OCI-LY3 (cell line): ENCODE results near the gene ACTL10.

Experiments used
- H2AFZ ChIP-seq: fragments of 200-600, 300-600 bp; shearing (Covaris generic); 2 replicates; pipeline ENCODE4 v1.6.0; 2014; ENCODE audit warnings: antibody characterized with exemption, low read depth, low read length
- H3K27ac ChIP-seq: fragments of 200-600, 300-600 bp; sonication (generic); 2 replicates; pipeline ENCODE4 v1.5.1; 2014; ENCODE audit warnings: mild to moderate bottlenecking, low read length, moderate library complexity, mixed read lengths
- H3K27me3 ChIP-seq: fragments of 200-600, 300-600 bp; sonication (generic); 2 replicates; pipeline ENCODE4 v1.6.1; 2014; ENCODE audit warnings: low read depth, low read length, mixed read lengths
- H3K36me3 ChIP-seq: fragments of 200-600, 300-600 bp; sonication (generic); replicated peaks from 2 replicates; pipeline ENCODE3; 2014; ENCODE audit warnings: low read depth, low read length, mixed read lengths
- H3K4me1 ChIP-seq: fragments of 300-600, 200-600 bp; sonication (generic); 2 replicates; pipeline ENCODE4 v1.6.1; 2014; ENCODE audit warnings: low read length, mixed read lengths
- H3K4me2 ChIP-seq: fragments of 200-600, 300-600 bp; sonication (generic); 2 replicates; pipeline ENCODE4 v1.6.1; 2014; ENCODE audit warnings: low read length, mixed read lengths
- H3K4me3 ChIP-seq: fragments of 300-600, 200-600 bp; sonication (generic); 2 replicates; pipeline ENCODE4 v1.5.1; 2014; ENCODE audit warnings: antibody characterized with exemption, mild to moderate bottlenecking, low read length, moderate library complexity
- H3K79me2 ChIP-seq: fragments of 300-600, 200-600 bp; shearing (Covaris generic); 2 replicates; pipeline ENCODE4 v1.6.1; 2014; ENCODE audit warnings: mild to moderate bottlenecking, low read length, mixed read lengths
- H3K9ac ChIP-seq: fragments of 300-600, 200-600 bp; shearing (Covaris generic); 2 replicates; pipeline ENCODE4 v1.6.0; 2014; ENCODE audit warnings: mild to moderate bottlenecking, low read length, moderate library complexity
- H3K9me3 ChIP-seq: fragments of 200-600, 300-600 bp; shearing (Covaris generic); 2 replicates; pipeline ENCODE4 v1.6.1; 2014; ENCODE audit warnings: low read length, mixed read lengths; ENCODE audit not compliant: insufficient read depth
- H4K20me1 ChIP-seq: fragments of 200-600, 300-600 bp; sonication (generic); 2 replicates; pipeline ENCODE4 v1.6.1; 2016; ENCODE audit warnings: low read length, mixed read lengths; ENCODE audit not compliant: insufficient read depth
- CTCF ChIP-seq: fragments of 200-600, 300-600 bp; sonication (generic); IDR thresholded peaks from 2 replicates; pipeline ENCODE4 v1.5.1; 2014; ENCODE audit warnings: antibody characterized with exemption, low read length, low read depth
- EZH2phosphoT487 ChIP-seq: fragments of 200-600 bp; shearing (Covaris generic); IDR thresholded peaks from 2 replicates; pipeline ENCODE4 v1.6.1; 2018; ENCODE audit warnings: antibody characterized with exemption, mixed run types, low read depth

Gene ACTL10

DNA sequence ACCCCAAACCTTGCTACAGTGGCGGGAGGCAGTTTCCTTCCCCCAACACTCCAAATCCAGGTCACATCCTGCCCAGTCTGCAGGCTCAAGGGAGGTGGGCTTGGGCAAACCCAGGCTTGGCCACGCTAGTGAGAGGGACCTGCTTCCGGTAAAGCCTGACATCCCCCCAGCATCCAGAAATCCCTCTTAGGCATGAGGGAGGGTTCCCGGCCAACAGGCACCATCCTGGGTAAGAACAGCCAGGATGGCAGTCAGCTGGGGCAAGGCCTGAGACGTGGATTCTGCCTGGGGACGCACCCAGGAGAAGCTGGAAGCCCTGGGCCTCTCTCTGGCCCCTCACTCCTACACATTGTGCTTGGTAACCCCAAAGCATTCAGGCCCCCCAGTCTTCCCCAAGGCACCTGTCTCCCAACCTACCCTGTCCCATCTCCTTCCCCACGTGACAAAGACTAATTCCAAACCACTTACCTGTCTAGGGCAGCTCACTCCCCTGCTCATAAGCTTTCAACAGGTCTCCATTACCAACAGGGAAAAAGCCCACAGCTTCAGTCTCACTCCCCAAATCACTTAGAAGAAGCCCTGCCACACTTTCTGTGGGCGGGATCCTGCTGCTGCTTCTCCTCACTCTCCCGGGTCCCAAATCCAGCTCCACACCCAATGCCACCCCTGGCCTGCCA lies 2.5 kb upstream of the ACTL10 start:
- Histone ChIP-seq H3K27me3 (no peaks in the 10 kb centered on the region), H3K36me3 (peaks cover 6% of the 10 kb centered on the region), H3K79me2 (no peaks in the 10 kb centered on the region), H3K27ac (peak overlapping the region; percentile 40), H3K4me3 (peak overlapping the region; percentile 84), H3K9ac (peak overlapping the region; percentile 80), H2AFZ (peak overlapping the region; percentile 77), H3K4me2 (peak overlapping the region; percentile 93), H3K9me3 (no peaks in the 10 kb centered on the region), H3K4me1 (peaks cover 35% of the 10 kb centered on the region), H4K20me1 (no peaks in the 10 kb centered on the region)
- TF ChIP-seq EZH2phosphoT487, result no peak
- TF ChIP-seq CTCF, result no peak

- Histone ChIP-seq H3K36me3 (peaks cover 6% of the 10 kb centered on the region), H3K4me2 (0 out of 2 replicates have a peak overlapping the region, but pooled peaks have one; percentile 93), H3K4me3 (peak overlapping the region; percentile 84), H2AFZ (no peak overlapping the region), H3K27ac (no peak overlapping the region), H3K4me1 (peaks cover 35% of the 10 kb centered on the region), H3K27me3 (no peaks in the 10 kb centered on the region), H4K20me1 (no peaks in the 10 kb centered on the region), H3K9ac (no peak overlapping the region), H3K79me2 (no peaks in the 10 kb centered on the region), H3K9me3 (no peaks in the 10 kb centered on the region)
- TF ChIP-seq CTCF, result no peak
- TF ChIP-seq EZH2phosphoT487, result no peak
Measured at GRCh38 chr20:33664762-33665144, 2.0 kb upstream of the ACTL10 start.

DNA sequence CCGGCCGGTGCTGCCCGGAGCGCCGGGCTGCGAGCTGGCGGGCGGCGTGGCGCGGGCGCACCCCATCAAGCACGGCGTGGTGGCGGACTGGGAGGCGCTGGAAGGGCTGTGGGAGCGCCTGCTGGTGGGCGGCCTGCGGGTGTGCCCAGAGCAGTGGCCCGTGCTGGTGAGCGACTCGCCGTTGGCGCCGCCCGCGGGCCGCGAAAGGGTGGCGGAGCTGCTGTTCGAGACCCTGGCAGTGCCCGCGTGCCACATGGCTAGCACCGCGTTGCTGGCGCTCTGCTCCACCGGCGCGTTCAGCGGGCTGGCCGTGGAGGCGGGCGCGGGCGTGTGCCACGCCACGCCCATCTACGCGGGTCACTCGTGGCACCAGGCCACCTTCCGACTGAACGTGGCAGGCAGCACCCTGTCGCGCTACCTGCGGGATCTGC lies 517 bp downstream of the ACTL10 start:
- no peaks in the 10 kb centered on the region for H4K20me1 ChIP-seq
- peak overlapping the region; percentile 71; the same call in 1 of the 2 replicates for H2AFZ ChIP-seq
- TF ChIP-seq CTCF (no peak), EZH2phosphoT487 (no peak)
- H3K27ac ChIP-seq, result peak overlapping the region; percentile 4; the same call in 1 of the 2 replicates
- H3K79me2 ChIP-seq, result no peaks in the 10 kb centered on the region
- H3K4me2 ChIP-seq, result peak overlapping the region; percentile 68
- H3K27me3 ChIP-seq, result no peaks in the 10 kb centered on the region
- no peaks in the 10 kb centered on the region for H3K9me3 ChIP-seq
- peak overlapping the region; percentile 65 for H3K9ac ChIP-seq
- H3K36me3 ChIP-seq, result peaks cover 6% of the 10 kb centered on the region
- H3K4me3 ChIP-seq, result peak overlapping the region; percentile 82
- peaks cover 34% of the 10 kb centered on the region for H3K4me1 ChIP-seq

DNA sequence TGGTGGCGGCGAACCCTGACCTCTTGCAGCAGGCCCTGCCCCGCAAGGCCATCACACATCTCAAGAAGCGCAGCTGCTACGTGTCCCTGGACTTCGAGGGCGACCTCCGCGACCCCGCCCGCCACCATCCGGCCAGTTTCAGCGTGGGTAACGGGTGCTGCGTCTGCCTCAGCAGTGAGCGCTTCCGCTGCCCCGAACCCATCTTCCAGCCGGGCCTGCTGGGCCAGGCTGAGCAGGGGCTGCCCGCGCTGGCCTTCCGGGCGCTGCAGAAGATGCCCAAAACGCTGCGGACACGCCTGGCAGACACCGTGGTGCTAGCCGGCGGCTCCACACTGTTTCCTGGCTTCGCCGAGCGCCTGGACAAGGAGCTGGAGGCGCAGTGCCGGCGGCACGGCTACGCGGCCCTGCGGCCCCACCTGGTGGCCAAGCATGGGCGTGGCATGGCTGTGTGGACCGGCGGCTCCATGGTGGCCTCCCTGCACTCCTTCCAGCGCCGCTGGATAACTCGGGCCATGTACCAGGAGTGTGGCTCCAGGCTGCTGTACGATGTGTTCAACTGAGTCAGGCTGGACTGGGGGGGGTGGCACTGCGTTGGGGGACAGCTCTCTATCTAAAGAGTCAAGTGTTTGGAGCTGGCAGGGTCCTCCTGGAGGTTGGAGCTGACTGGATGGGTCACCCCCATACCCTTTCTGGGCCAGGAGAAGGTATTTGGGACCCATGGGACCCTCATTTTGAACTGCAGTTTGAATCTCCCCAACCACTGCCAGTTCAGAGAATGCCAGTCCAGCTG lies 1.1 kb downstream of the ACTL10 start:
- Histone ChIP-seq H3K36me3 (peaks cover 6% of the 10 kb centered on the region), H4K20me1 (no peaks in the 10 kb centered on the region), H2AFZ (peak overlapping the region; percentile 41; the same call in 1 of the 2 replicates), H3K27me3 (no peaks in the 10 kb centered on the region), H3K79me2 (no peaks in the 10 kb centered on the region), H3K9ac (peak overlapping the region; percentile 65), H3K4me3 (peak overlapping the region; percentile 82), H3K4me1 (peaks cover 28% of the 10 kb centered on the region), H3K9me3 (no peaks in the 10 kb centered on the region), H3K27ac (no peak overlapping the region), H3K4me2 (peak overlapping the region; percentile 68)
- TF ChIP-seq EZH2phosphoT487 (no peak), CTCF (peak; percentile 90)
